Omental fat pad (tissue), 4 donors: ENCODE measurements around the gene TTC28. TPM values are rescaled to one million over a fixed set of nuclear protein-coding genes. Genes with fewer than 3 reads are reported as not detected.
A peak's percentile ranks its signal among the peaks of the same experiment; 100 is the strongest.

Experiments
- ATAC-seq: fragments of 150-250 bp; one replicate; pipeline ENCODE4 v1.9.1; 2016; ENCODE audit warnings: mild to moderate bottlenecking, moderate library complexity; ENCODE audit not compliant: low FRiP score
- DNase-seq: peaks from one replicate; pipeline ENCODE4 v3.0.0-alpha.2; 2019; ENCODE audit warnings: low spot score
- CTCF ChIP-seq, 3 donors: fragments of 450-650 bp; IDR thresholded peaks; one replicate each; pipeline ENCODE4 v1.5.1; 2016 to 2017; ENCODE audit warnings: antibody characterized with exemption in 3 of 3, mild to moderate bottlenecking in 3 of 3, moderate library complexity in 2 of 3
- total RNA-seq, 4 donors: library from RNA; depleted of rRNA; stranded (reverse); fragments of >200 nt; gene quantifications; one replicate each; pipeline ENCODE4 v1.1.0, GENCODE V29; 2016

The TTC28 gene
- total RNA-seq, 4 donors from 2014 or later, result 28.6 to 103 (median 50.6) TPM

GRCh38 chr22:28711820-28712777, 32.5 kb upstream of the TTC28 start:
- no peak for DNase-seq
- TF ChIP-seq CTCF (IDR thresholded peaks at IDR 0.05), result no peak
- ATAC-seq, result peak; percentile 93

- DNase-seq (no peak), ATAC-seq (no peak)
- no peak for TF ChIP-seq CTCF (IDR thresholded peaks at IDR 0.05)
These were observed 31.7 kb upstream of the TTC28 start for GRCh38 chr22:28711341-28711740.

GRCh38 chr22:28710576-28711191, 31.0 kb upstream of the TTC28 start:
- DNase-seq (no peak), ATAC-seq (peak; percentile 69)
- no peak for TF ChIP-seq CTCF (IDR thresholded peaks at IDR 0.05)

- TF ChIP-seq CTCF (IDR thresholded peaks at IDR 0.05), result no peak
- DNase-seq (no peak), ATAC-seq (no peak)
These were observed 30.5 kb upstream of the TTC28 start for GRCh38 chr22:28710107-28710506.

GRCh38 chr22:28706845-28707244, 27.2 kb upstream of the TTC28 start:
- no peak for DNase-seq
- ATAC-seq, result no peak
- TF ChIP-seq CTCF (IDR thresholded peaks at IDR 0.05), result no peak

- ATAC-seq, result no peak
- DNase-seq, result no peak
- TF ChIP-seq CTCF (IDR thresholded peaks at IDR 0.05), result no peak
These were observed 23.8 kb upstream of the TTC28 start for GRCh38 chr22:28703436-28703835.
